Esophagus squamous epithelium (tissue), 4 donors: ENCODE results near the gene APOLD1.

Source experiments
- CTCF ChIP-seq, 6 experiments: fragments of 450-650 bp in 4 of 6; fragments of 200-600 bp in 2 of 6; sonication (generic) in 2 of 6; IDR thresholded peaks; one replicate each; pipeline ENCODE4 v1.5.1; 2016 to 2019; ENCODE audit warnings: antibody characterized with exemption in 6 of 6, mild to moderate bottlenecking in 4 of 6, moderate library complexity in 4 of 6
- POLR2A ChIP-seq, 4 donors: fragments of 450-650 bp; IDR thresholded peaks; one replicate each; pipeline ENCODE4 v1.6.1; 2017; ENCODE audit warnings: antibody characterized with exemption in 4 of 4, mild to moderate bottlenecking in 4 of 4, moderate library complexity in 3 of 4

- TF ChIP-seq CTCF (IDR thresholded peaks at IDR 0.05) (no peak), POLR2A (IDR thresholded peaks at IDR 0.05) (no peak)
These were observed 9.2 kb downstream of the APOLD1 start for GRCh38 chr12:12794686-12795085.
